HepG2 (cell line): ENCODE data around the gene HTR1B. TPM values are rescaled to one million over a fixed set of nuclear protein-coding genes. Genes with fewer than 3 reads are reported as not detected.

Experiments used
- ATAC-seq: fragments of 200-7000 bp; cut with Tn5 transposase; 3 replicates; pipeline ENCODE4 v1.9.1; 2020; ENCODE audit warnings: mild to moderate bottlenecking, moderate library complexity
- BruUV-seq: library from RNA; stranded (reverse); fragments of 400-500 nt; replicated peaks from 2 replicates; lab custom pipeline; 2021; lab: Mats Ljungman, UMichigan
- CTCF ChIA-PET: fragments of 300-600 bp; formaldehyde crosslinking; extraction: SDS; loops from one replicate; lab custom pipeline; 2021; ENCODE audit warnings: low total read pairs, inconsistent platforms, low intra/inter-chr PET ratio; lab: Yijun Ruan, JAX
- POLR2A ChIA-PET: fragments of 350-600 bp; sonication (Branson Sonifier 250); formaldehyde crosslinking; loops from one replicate; lab custom pipeline; 2020; ENCODE audit warnings: antibody characterized with exemption, inconsistent platforms; lab: Yijun Ruan, JAX
- DNase-seq: peaks from one replicate; pipeline ENCODE4 v3.0.0-alpha.2; 2015; ENCODE audit warnings: low spot score
- FAIRE-seq: peaks from 3 replicates; lab custom pipeline; 2011; peaks lifted over from hg19 to GRCh38; lab: Jason Lieb, UNC
- H2AFZ ChIP-seq: one replicate; pipeline ENCODE4 v1.6.1; 2011; ENCODE audit warnings: low read length, inconsistent platforms
- H3K27ac ChIP-seq: fragments of 300-600 bp; 3 replicates; pipeline ENCODE4 v1.8.0; 2011; ENCODE audit warnings: mixed run types, mild to moderate bottlenecking, mixed read lengths, low read length, inconsistent platforms; ENCODE audit not compliant: insufficient read depth; ENCODE audit errors: extremely low read length
- H3K27me3 ChIP-seq, 2 experiments: fragments of 200-600 bp in 1 of 2; 2 replicates in 1 of 2; 3 replicates in 1 of 2; pipeline versions ENCODE4 v1.6.0 to v1.8.0; 2011; ENCODE audit warnings: low read length in 2 of 2, mild to moderate bottlenecking in 2 of 2, moderate library complexity in 2 of 2, inconsistent platforms in 1 of 2; ENCODE audit not compliant: insufficient read depth in 2 of 2, control insufficient read depth in 1 of 2
- H3K36me3 ChIP-seq, 2 experiments: fragments of 200-600 bp in 1 of 2; replicated peaks in 1 of 2; 2 replicates in 1 of 2; 3 replicates in 1 of 2; pipeline versions ENCODE4 v1.5.1 to v1.8.0; 2011; ENCODE audit warnings: low read length in 2 of 2, inconsistent platforms in 1 of 2; ENCODE audit not compliant: insufficient read depth in 2 of 2, control insufficient read depth in 1 of 2
- H3K4me1 ChIP-seq: 2 replicates; pipeline ENCODE4 v1.5.1; 2012; ENCODE audit warnings: low read length, inconsistent platforms; ENCODE audit not compliant: insufficient read depth
- H3K4me2 ChIP-seq: 2 replicates; pipeline ENCODE4 v1.6.0; 2011; ENCODE audit warnings: low read depth, low read length, inconsistent platforms
- H3K4me3 ChIP-seq, 3 experiments: fragments of 200-600 bp in 1 of 3; sonication (generic), shearing (Covaris generic) in 1 of 3; replicated peaks in 1 of 3; 2 replicates each; pipeline ENCODE4 v1.5.1; 2011 to 2016; ENCODE audit warnings: low read length in 3 of 3, inconsistent platforms in 2 of 3, low read depth in 2 of 3, mild to moderate bottlenecking in 2 of 3, control low read depth in 1 of 3, mixed read lengths in 1 of 3; ENCODE audit not compliant: insufficient read depth in 1 of 3
- H3K79me2 ChIP-seq: one replicate; pipeline ENCODE4 v1.6.1; 2011; ENCODE audit warnings: low read length, inconsistent platforms; ENCODE audit not compliant: insufficient read depth
- H3K9ac ChIP-seq: 2 replicates; pipeline ENCODE4 v1.6.0; 2011; ENCODE audit warnings: mild to moderate bottlenecking, low read depth, low read length, inconsistent platforms; ENCODE audit not compliant: insufficient read depth
- H3K9me3 ChIP-seq: 2 replicates; pipeline ENCODE4 v1.5.1; 2012; ENCODE audit warnings: mild to moderate bottlenecking, low read length
- H4K20me1 ChIP-seq: 2 replicates; pipeline ENCODE4 v1.6.0; 2011; ENCODE audit warnings: inconsistent platforms, mild to moderate bottlenecking, low read length, moderate library complexity; ENCODE audit not compliant: insufficient read depth
- CCAR2 ChIP-seq: fragments of 200-400 bp; formaldehyde crosslinking; optimal IDR thresholded peaks from 2 replicates; pipeline ENCODE3; 2018; ENCODE audit warnings: low read depth, mild to moderate bottlenecking, low read length, moderate library complexity
- PCBP2 ChIP-seq: fragments of 200-400 bp; formaldehyde crosslinking; optimal IDR thresholded peaks from 2 replicates; pipeline ENCODE3; 2018; ENCODE audit warnings: low read length, low read depth; ENCODE audit not compliant: poor library complexity, severe bottlenecking
- ZZZ3 ChIP-seq: sonication (generic); formaldehyde crosslinking; IDR thresholded peaks from 2 replicates; pipeline ENCODE4 v1.4.0; 2020; ENCODE audit warnings: missing genetic modification reagents, mild to moderate bottlenecking, borderline replicate concordance
- WGBS: methylation state at CpG from one replicate; pipeline ENCODE4 v1.1.6; 2017; ENCODE audit warnings: low lambda C conversion rate; 5-methylcytosine and 5-hydroxymethylcytosine counted together
- in situ Hi-C: cut with HindIII; loops from 2 replicates; pipeline ENCODE4 v1.10.0; 2017; ENCODE audit warnings: low pct_unique_long_range_greater_than_20kb; ENCODE audit not compliant: extremely low pct_ligation_motif_present
- intact Hi-C: fragments of 100-400 bp; cut with micrococcal nuclease; formaldehyde crosslinking; loops from one replicate; pipeline ENCODE4 v1.10.0; 2022; ENCODE audit not compliant: unreplicated experiment
- polyA plus RNA-seq, 8 experiments: library from polyadenylated mRNA; depleted of rRNA in 3 of 8; stranded (reverse) in 7 of 8; unstranded in 1 of 8; fragments of >200 nt; fragmentation: Illumina TruSeq in 4 of 8; extraction: Trizol in 4 of 8; gene quantifications; 2 replicates each; pipeline versions ENCODE4 v1.2.1 to v1.2.3, GENCODE V29; 2011 to 2016; ENCODE audit warnings: low read depth in 4 of 8, missing spikeins in 1 of 8, mixed read lengths in 1 of 8; ENCODE audit not compliant: insufficient read depth in 1 of 8
- total RNA-seq, 5 experiments: library from RNA; depleted of rRNA; stranded (reverse); fragments of >200 nt; fragmentation: Illumina TruSeq; extraction: Trizol; gene quantifications; 2 replicates each; pipeline ENCODE4 v1.2.3, GENCODE V29; 2016; ENCODE audit warnings: low read depth in 1 of 5
- TF ChIP-seq, protein P1 (sequence below): IDR thresholded peaks from 2 replicates; pipeline ENCODE4 v1.4.0; 2020; ENCODE audit warnings: mild to moderate bottlenecking, missing genetic modification reagents
- TF ChIP-seq, protein P2 (sequence below): sonication (generic); formaldehyde crosslinking; IDR thresholded peaks from 2 replicates; pipeline ENCODE4 v1.4.0; 2020; ENCODE audit warnings: missing genetic modification reagents
- TF ChIP-seq, protein P3 (sequence below): sonication (generic); formaldehyde crosslinking; IDR thresholded peaks from 2 replicates; pipeline ENCODE4 v1.4.0; 2020; ENCODE audit warnings: missing genetic modification reagents, borderline replicate concordance
- TF ChIP-seq, protein P4 (sequence below): sonication (generic); formaldehyde crosslinking; IDR thresholded peaks from 2 replicates; pipeline ENCODE4 v1.8.0; 2022; ENCODE audit warnings: low read depth, missing genetic modification reagents
- TF ChIP-seq, protein P5 (sequence below): sonication (generic); formaldehyde crosslinking; IDR thresholded peaks from 2 replicates; pipeline ENCODE4 v1.5.0; 2020; ENCODE audit warnings: missing genetic modification reagents, mild to moderate bottlenecking, borderline replicate concordance

HTR1B gene
- total and polyA plus RNA-seq, 2 of the 13 experiments (the other 11 are each of a cell fraction or from before 2014, with no cell fraction given), result not detected

DNA sequence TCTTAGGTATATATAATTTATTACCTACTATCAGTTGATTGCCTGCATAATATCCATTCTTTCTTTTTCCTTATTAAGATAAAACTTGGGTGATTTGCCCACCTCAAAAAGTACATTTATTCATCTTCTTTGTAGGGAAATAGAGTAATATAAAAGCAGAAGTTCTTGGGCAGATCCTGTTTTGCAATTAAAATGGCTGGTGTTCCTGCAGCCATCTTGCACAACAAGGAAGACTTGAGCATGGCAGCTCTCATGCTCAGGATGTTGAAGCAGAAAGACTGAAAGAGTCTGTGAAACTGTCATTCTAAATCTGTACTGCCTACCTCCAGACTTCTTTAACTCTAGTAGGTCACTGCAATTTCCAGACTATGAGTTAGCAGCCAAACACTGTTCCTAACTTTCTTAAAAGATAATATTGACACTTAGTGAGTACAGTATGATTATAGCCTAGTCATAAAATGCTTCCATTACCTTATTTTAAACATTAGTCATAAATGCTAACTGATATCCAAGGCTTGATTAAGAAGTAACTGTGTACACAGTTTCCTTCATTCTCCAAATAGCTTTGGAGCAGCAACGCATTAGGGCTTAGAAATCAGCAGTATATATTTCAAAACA lies 24.6 kb upstream of the HTR1B start:
- H3K4me2 ChIP-seq, result no peak overlapping the region
- intact Hi-C loops, result no loop called here
- H3K4me1 ChIP-seq, result peaks cover 10% of the 10 kb centered on the region
- H3K27me3 ChIP-seq, result no peaks in the 10 kb centered on the region
- in situ Hi-C loops, result no loop called here
- H3K79me2 ChIP-seq, result no peaks in the 10 kb centered on the region
- no peaks in the 10 kb centered on the region for H3K36me3 ChIP-seq
- H3K9ac ChIP-seq, result no peak overlapping the region
- CTCF ChIA-PET, result no interaction called here
- H3K9me3 ChIP-seq, result no peaks in the 10 kb centered on the region
- BruUV-seq, result no TSS peak
- WGBS, result 4% methylated on average over 1 of the region's 1 CpG
- no peak for DNase-seq
- no peak overlapping the region for H2AFZ ChIP-seq
- H3K27ac ChIP-seq, result no peak overlapping the region
- H3K4me3 ChIP-seq, result no peak overlapping the region
- FAIRE-seq, result no peak
- POLR2A ChIA-PET, result no interaction called here
- no peak for ATAC-seq
- no peaks in the 10 kb centered on the region for H4K20me1 ChIP-seq
- TF ChIP-seq PCBP2 (no peak), CCAR2 (no peak), ZZZ3 (CRISPR knock-in tag) (no peak)
- TF ChIP-seq, protein P1, sequence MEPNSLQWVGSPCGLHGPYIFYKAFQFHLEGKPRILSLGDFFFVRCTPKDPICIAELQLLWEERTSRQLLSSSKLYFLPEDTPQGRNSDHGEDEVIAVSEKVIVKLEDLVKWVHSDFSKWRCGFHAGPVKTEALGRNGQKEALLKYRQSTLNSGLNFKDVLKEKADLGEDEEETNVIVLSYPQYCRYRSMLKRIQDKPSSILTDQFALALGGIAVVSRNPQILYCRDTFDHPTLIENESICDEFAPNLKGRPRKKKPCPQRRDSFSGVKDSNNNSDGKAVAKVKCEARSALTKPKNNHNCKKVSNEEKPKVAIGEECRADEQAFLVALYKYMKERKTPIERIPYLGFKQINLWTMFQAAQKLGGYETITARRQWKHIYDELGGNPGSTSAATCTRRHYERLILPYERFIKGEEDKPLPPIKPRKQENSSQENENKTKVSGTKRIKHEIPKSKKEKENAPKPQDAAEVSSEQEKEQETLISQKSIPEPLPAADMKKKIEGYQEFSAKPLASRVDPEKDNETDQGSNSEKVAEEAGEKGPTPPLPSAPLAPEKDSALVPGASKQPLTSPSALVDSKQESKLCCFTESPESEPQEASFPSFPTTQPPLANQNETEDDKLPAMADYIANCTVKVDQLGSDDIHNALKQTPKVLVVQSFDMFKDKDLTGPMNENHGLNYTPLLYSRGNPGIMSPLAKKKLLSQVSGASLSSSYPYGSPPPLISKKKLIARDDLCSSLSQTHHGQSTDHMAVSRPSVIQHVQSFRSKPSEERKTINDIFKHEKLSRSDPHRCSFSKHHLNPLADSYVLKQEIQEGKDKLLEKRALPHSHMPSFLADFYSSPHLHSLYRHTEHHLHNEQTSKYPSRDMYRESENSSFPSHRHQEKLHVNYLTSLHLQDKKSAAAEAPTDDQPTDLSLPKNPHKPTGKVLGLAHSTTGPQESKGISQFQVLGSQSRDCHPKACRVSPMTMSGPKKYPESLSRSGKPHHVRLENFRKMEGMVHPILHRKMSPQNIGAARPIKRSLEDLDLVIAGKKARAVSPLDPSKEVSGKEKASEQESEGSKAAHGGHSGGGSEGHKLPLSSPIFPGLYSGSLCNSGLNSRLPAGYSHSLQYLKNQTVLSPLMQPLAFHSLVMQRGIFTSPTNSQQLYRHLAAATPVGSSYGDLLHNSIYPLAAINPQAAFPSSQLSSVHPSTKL (CRISPR knock-in tag), result no peak
- TF ChIP-seq, protein P2, sequence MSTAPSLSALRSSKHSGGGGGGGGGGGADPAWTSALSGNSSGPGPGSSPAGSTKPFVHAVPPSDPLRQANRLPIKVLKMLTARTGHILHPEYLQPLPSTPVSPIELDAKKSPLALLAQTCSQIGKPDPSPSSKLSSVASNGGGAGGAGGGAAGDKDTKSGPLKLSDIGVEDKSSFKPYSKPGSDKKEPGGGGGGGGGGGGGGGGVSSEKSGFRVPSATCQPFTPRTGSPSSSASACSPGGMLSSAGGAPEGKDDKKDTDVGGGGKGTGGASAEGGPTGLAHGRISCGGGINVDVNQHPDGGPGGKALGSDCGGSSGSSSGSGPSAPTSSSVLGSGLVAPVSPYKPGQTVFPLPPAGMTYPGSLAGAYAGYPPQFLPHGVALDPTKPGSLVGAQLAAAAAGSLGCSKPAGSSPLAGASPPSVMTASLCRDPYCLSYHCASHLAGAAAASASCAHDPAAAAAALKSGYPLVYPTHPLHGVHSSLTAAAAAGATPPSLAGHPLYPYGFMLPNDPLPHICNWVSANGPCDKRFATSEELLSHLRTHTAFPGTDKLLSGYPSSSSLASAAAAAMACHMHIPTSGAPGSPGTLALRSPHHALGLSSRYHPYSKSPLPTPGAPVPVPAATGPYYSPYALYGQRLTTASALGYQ, result no peak
- TF ChIP-seq, protein P3, sequence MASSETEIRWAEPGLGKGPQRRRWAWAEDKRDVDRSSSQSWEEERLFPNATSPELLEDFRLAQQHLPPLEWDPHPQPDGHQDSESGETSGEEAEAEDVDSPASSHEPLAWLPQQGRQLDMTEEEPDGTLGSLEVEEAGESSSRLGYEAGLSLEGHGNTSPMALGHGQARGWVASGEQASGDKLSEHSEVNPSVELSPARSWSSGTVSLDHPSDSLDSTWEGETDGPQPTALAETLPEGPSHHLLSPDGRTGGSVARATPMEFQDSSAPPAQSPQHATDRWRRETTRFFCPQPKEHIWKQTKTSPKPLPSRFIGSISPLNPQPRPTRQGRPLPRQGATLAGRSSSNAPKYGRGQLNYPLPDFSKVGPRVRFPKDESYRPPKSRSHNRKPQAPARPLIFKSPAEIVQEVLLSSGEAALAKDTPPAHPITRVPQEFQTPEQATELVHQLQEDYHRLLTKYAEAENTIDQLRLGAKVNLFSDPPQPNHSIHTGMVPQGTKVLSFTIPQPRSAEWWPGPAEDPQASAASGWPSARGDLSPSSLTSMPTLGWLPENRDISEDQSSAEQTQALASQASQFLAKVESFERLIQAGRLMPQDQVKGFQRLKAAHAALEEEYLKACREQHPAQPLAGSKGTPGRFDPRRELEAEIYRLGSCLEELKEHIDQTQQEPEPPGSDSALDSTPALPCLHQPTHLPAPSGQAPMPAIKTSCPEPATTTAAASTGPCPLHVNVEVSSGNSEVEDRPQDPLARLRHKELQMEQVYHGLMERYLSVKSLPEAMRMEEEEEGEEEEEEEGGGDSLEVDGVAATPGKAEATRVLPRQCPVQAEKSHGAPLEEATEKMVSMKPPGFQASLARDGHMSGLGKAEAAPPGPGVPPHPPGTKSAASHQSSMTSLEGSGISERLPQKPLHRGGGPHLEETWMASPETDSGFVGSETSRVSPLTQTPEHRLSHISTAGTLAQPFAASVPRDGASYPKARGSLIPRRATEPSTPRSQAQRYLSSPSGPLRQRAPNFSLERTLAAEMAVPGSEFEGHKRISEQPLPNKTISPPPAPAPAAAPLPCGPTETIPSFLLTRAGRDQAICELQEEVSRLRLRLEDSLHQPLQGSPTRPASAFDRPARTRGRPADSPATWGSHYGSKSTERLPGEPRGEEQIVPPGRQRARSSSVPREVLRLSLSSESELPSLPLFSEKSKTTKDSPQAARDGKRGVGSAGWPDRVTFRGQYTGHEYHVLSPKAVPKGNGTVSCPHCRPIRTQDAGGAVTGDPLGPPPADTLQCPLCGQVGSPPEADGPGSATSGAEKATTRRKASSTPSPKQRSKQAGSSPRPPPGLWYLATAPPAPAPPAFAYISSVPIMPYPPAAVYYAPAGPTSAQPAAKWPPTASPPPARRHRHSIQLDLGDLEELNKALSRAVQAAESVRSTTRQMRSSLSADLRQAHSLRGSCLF, result no peak
- TF ChIP-seq, protein P4, sequence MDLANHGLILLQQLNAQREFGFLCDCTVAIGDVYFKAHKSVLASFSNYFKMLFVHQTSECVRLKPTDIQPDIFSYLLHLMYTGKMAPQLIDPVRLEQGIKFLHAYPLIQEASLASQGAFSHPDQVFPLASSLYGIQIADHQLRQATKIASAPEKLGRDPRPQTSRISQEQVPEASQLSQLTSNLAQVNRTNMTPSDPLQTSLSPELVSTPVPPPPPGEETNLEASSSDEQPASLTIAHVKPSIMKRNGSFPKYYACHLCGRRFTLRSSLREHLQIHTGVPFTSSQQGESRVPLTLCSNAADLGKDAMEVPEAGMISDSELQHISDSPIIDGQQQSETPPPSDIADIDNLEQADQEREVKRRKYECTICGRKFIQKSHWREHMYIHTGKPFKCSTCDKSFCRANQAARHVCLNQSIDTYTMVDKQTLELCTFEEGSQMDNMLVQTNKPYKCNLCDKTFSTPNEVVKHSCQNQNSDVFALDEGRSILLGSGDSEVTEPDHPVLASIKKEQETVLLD (CRISPR knock-in tag), result no peak
- TF ChIP-seq, protein P5, sequence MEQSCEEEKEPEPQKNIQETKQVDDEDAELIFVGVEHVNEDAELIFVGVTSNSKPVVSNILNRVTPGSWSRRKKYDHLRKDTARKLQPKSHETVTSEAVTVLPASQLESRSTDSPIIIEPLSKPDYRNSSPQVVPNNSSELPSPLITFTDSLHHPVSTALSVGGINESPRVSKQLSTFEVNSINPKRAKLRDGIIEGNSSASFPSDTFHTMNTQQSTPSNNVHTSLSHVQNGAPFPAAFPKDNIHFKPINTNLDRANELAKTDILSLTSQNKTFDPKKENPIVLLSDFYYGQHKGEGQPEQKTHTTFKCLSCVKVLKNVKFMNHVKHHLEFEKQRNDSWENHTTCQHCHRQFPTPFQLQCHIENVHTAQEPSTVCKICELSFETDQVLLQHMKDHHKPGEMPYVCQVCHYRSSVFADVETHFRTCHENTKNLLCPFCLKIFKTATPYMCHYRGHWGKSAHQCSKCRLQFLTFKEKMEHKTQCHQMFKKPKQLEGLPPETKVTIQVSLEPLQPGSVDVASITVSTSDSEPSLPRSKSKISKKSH (CRISPR knock-in tag), result no peak
